GM12891 (cell line): ENCODE measurements around the gene NETO2.

Experiments used
- DNase-seq: peaks from one replicate; pipeline ENCODE4 v3.0.0; 2011; ENCODE audit warnings: low spot score; ENCODE audit not compliant: insufficient read length
- FAIRE-seq: peaks from 2 replicates; lab custom pipeline; 2011; peaks lifted over from hg19 to GRCh38; lab: Jason Lieb, UNC
- PAX5 ChIP-seq: IDR thresholded peaks from 2 replicates; pipeline ENCODE4 v1.6.1; 2011; ENCODE audit warnings: low read length, moderate library complexity, mild to moderate bottlenecking; ENCODE audit not compliant: insufficient read depth, severe bottlenecking
- POLR2A ChIP-seq: IDR thresholded peaks from 2 replicates; pipeline ENCODE4 v1.6.1; 2011; ENCODE audit warnings: low read depth, low read length, control low read depth
- POLR2AphosphoS5 ChIP-seq: IDR thresholded peaks from 2 replicates; pipeline ENCODE4 v1.6.1; 2011; ENCODE audit warnings: low read depth, low read length, control low read depth
- POU2F2 ChIP-seq: IDR thresholded peaks from 2 replicates; pipeline ENCODE4 v1.6.1; 2011; ENCODE audit warnings: low read depth, mild to moderate bottlenecking, control low read depth, low read length, moderate library complexity
- SPI1 ChIP-seq: IDR thresholded peaks from 2 replicates; pipeline ENCODE4 v1.6.1; 2011; ENCODE audit warnings: low read depth, low read length, control low read depth
- TAF1 ChIP-seq: IDR thresholded peaks from 2 replicates; pipeline ENCODE4 v1.6.1; 2011; ENCODE audit warnings: low read depth, low read length, control low read depth

Gene NETO2

GRCh38 chr16:47047524-47048203 lies 96.1 kb downstream of the NETO2 start:
- FAIRE-seq (no peak), DNase-seq (no peak)

DNA sequence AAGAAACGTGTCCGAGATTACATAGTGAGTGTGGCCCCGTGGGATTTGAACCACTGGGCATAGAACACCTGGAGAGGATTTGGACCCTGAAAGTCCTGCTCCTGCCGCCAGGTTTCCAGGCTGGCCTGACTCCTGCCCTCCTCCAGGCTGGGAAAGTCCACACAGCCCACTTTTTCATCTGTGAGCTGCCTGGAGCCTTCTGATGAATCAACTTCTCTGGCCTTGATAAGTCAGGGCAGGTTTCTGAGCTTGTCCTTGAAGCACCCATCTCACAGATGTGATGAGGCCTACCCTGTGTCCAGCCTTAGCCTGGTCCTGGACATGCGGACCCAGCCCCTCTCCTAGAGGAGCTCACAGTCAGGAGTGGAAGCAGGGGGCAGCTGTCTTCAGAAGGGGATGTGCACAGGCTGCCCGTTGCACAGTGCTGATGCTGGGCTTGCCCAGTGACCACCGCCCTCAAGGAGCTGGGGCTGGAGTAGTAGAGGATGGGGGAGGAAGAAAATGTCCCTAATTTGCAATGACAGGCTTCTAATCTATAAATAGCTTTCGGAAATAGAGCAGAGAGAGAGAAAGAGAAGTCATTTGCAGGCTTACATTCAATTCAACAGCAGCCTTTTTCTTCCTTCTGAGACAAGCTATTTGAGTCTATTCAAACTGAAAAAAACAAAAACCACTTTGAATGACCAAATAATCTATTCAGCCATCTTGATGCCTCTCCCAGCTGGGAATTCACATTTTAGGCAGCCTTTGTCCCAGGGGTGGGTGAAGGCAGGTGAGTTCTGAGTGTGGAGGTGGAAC lies 96.8 kb downstream of the NETO2 start:
- TF ChIP-seq PAX5, result no peak
- TF ChIP-seq POU2F2, result no peak
- TF ChIP-seq POLR2A, result no peak
- TF ChIP-seq TAF1, result no peak
- TF ChIP-seq SPI1, result no peak
- TF ChIP-seq POLR2AphosphoS5, result no peak
- no peak for DNase-seq
- peak; percentile 26 for FAIRE-seq

More at GRCh38 chr16:47047524-47048203, 96.1 kb downstream of the NETO2 start:
- TF ChIP-seq POLR2AphosphoS5, result no peak
- no peak for TF ChIP-seq PAX5
- TF ChIP-seq POLR2A, result no peak
- no peak for TF ChIP-seq SPI1
- TF ChIP-seq TAF1, result no peak
- no peak for TF ChIP-seq POU2F2

DNA sequence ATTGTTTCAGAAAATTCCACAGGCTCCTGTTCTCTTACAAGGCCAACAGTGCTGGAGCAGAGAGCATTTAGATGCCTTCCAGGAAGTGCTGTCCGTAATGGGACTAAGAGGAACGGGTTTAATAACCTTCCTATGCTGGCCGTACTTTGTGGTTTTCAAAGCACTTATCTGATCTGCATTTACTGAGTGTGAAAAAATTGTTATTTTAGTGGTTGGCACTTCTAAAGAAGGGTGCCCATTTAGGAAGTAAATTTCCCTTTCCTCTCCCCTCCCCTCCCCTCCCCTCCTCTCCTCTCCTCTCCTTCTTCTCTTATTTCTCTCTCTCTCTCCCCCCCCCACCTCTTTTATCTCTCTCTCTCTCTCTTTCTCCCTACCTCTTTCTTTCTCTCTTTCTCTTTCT lies 98.3 kb downstream of the NETO2 start:
- no peak for TF ChIP-seq POLR2A
- no peak for TF ChIP-seq PAX5
- TF ChIP-seq TAF1, result no peak
- TF ChIP-seq POU2F2, result no peak
- TF ChIP-seq POLR2AphosphoS5, result no peak
- TF ChIP-seq SPI1, result no peak
- FAIRE-seq (no peak), DNase-seq (no peak)

GRCh38 chr16:47045023-47045422 lies 98.7 kb downstream of the NETO2 start:
- TF ChIP-seq POLR2AphosphoS5 (no peak), TAF1 (no peak), POU2F2 (no peak), SPI1 (no peak), PAX5 (no peak), POLR2A (no peak)
- no peak for DNase-seq
- FAIRE-seq, result no peak

GRCh38 chr16:47043970-47044684 lies 99.6 kb downstream of the NETO2 start:
- TF ChIP-seq POU2F2, result no peak
- TF ChIP-seq POLR2A, result no peak
- no peak for TF ChIP-seq TAF1
- no peak for TF ChIP-seq PAX5
- TF ChIP-seq SPI1, result no peak
- TF ChIP-seq POLR2AphosphoS5, result no peak
- FAIRE-seq (no peak), DNase-seq (no peak)

DNA sequence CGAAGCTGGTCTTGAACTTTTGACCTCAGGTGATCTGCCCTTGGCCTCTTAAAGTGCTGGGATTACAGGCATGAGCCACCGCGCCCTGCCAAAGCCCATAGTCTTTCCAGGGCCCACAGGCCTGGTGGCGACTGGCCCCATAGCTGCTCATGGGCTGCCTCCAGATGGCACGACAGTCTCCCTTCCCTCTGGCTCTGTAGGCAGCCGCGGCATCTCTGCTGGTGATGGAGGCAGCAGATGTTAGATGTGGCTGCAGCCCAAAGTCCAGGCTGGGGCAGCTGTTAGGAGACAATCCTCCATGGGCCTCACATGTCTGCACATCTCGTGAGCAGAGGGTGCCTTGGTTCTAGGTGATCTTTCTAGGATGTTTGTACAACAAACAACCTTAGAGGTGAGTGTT lies 100.5 kb downstream of the NETO2 start:
- no peak for DNase-seq
- no peak for FAIRE-seq
- TF ChIP-seq TAF1, result no peak
- TF ChIP-seq POU2F2, result no peak
- no peak for TF ChIP-seq SPI1
- no peak for TF ChIP-seq PAX5
- TF ChIP-seq POLR2A, result no peak
- no peak for TF ChIP-seq POLR2AphosphoS5

- peak; percentile 93 for DNase-seq
- peak; percentile 98 for FAIRE-seq
- TF ChIP-seq POU2F2 (no peak), SPI1 (peak; percentile 6; the same call in 1 of the 2 replicates)
Observed at GRCh38 chr16:47037746-47038458, 105.8 kb downstream of the NETO2 start.

GRCh38 chr16:47037396-47037745 lies 106.4 kb downstream of the NETO2 start:
- FAIRE-seq, result no peak
- TF ChIP-seq POLR2A (no peak), POLR2AphosphoS5 (no peak), PAX5 (no peak), POU2F2 (no peak), TAF1 (no peak), SPI1 (no peak)
- DNase-seq, result peak; percentile 53

- FAIRE-seq, result no peak
- TF ChIP-seq SPI1, result no peak
- TF ChIP-seq TAF1, result no peak
- no peak for TF ChIP-seq POLR2A
- no peak for TF ChIP-seq POLR2AphosphoS5
- no peak for TF ChIP-seq PAX5
- no peak for TF ChIP-seq POU2F2
- no peak for DNase-seq
Observed at GRCh38 chr16:47036201-47036600, 107.5 kb downstream of the NETO2 start.
